Activated CD8-positive, alpha-beta memory T cell treated with anti-CD3 and anti-CD28 coated beads, Interleukin-2, amount 50 U/mL, for 24 hours (primary cell): ENCODE data around the gene EYS.
"Not testable (repeated sequence)": the region's sequence is repeated elsewhere in the genome, so short reads cannot be mapped to it uniquely, and the experiment has no call there.

ENCODE experiments used
- DNase-seq: peaks from one replicate; pipeline ENCODE4 v3.0.0-alpha.2; 2020; ENCODE audit errors: extremely low read depth

The EYS gene

DNA sequence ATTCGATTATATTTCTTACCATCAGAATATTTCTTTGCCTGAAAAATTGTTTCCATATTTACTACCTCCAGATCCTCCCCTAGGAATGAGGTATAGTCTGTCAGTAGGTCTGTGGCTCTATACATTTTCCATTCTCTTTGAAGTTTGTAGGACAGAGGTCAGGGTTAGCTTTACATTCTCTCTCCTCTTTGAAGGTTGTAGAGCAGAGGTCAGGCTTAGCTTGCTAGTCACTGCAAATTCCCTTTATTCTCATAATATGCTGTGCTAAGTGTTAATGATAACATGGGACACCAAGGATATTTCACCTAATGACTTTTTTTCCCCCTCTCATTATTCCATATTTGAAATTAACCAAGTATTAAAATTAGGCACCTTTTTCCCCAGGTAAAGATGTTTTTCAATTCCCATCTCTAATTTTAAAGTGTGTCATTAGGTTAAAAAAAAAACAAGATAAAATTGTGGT, 1660.2 kb downstream of the EYS start:
- no peak for DNase-seq

DNA sequence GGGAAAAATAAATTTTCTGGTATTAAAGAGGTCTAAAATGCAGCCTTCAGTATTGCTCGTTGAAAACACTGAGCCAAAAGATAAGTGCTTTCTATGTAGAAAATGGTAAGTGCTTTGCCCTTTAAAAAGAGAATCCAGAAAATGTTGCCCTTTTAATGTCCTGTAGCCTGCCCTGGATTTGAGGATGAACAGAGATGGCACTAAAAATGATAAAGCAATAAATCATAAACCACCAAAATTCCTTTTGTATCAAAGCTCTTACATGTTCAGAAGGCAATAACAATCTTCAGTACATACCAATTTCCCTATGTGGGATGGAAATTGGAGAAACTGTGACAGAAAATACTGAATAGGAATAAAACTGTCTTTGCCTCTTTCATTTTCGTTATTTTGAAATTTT, 1665.7 kb downstream of the EYS start:
- no peak for DNase-seq

GRCh38 chr6:64040113-64040512, 1666.9 kb downstream of the EYS start:
- DNase-seq, result no peak

DNA sequence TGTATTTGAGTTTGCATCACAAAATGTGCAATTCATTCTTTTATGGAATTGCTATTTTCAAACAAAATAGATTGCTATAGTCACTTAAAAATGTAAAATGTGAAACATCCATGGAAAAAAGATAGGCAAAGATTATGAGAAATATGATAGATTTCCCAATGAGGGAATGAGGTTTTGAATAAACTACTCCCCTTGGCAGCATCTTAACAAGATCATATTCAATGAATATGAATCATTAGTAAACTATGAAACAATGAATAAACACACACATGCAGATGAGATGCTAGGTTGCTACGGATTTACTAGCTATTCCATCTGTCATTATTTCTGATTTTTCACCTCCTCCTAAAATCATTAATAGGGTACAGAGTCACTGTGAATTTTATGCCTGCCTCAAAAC, 1669.6 kb downstream of the EYS start:
- no peak for DNase-seq

DNA sequence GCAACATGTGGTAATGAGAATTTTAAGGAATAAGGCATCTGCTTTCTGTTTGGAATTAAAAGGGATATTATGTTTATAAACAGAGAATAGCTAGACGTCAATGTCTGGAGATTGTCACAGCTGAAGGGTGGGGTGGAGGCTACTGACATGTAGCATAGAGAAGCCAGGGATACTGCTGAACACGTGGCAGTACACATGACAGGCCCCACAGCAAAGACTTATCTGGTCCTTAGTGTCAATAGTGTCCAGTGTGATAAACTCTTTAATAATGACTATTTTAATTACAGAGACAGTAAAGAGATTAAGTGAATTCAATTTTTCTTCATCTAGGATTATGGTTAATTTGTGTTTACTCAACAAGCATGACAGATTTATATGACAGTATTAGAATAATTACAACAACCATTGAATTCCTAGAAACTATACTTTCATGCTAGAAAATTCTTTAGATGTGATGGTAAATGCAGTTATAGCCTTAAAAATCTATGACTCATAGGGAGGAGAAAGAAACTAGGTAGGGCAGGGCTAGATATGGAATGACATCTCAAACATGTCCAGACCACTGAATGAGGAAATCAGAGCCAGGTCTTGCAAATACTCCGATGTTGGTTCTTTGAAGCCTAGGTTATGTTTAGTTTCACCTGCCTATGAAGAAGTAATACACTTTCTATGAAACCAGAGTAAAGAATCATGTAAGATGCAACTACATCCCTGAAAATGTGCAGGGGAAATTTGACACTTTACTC, 1671.9 kb downstream of the EYS start:
- DNase-seq, result no peak

GRCh38 chr6:64034291-64034690, 1672.7 kb downstream of the EYS start:
- no peak for DNase-seq

DNA sequence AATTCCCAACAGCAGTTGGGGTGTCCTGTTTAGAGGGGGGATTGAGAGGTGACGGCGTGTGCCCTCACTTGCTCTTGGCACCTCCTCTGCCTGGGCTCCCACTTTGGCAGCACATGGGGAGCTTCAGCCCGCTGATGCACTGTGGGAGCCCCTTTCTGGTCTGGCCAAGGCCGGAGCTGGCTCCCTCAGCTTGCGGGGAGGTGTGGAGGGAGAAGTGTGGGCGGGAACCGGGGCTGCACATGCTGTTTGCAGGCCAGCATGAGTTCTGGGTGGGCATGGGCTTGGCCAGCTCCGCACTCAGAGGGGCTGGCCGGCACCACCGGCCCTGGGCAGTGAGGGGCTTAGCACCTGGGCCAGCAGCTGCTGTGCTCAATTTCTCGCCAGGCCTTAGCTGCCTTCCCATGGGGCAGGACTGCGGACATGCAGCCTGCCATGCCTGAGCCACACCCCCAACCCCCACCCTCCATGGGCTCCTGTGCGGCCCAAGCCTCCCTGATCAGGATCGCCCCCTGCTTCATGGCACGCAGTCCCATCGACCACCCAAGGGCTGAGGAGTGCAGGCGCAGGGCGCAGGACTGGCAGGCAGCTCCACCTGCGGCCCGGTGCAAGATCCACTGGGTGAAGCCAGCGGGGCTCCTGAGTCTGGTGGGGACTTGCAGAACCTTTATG, 1675.9 kb downstream of the EYS start:
- DNase-seq, result not testable (repeated sequence)

GRCh38 chr6:64023693-64024092, 1683.3 kb downstream of the EYS start:
- DNase-seq, result no peak

DNA sequence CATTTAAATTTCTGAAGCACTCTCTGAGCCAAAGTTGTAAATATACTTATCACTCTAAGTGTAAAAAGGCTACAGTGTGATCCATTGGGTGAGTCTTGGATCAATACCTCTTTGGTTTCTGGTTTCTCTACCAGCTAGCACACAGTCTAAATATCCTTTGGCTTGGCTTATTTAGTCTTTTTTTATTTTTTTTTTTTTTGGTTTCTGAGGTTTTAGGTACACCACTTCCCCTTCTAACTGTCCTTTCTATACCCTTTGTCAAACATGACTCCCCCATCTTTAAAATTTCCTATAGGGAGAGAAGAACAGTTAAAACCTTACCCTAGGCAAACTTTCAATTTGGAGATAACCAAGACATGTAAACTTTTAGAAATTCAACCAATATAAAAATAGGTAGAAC, 1692.4 kb downstream of the EYS start:
- DNase-seq, result no peak

- no peak for DNase-seq
Measured at GRCh38 chr6:64013011-64013410, 1694.0 kb downstream of the EYS start.

- no peak for DNase-seq
Measured at GRCh38 chr6:64012351-64013001, 1694.5 kb downstream of the EYS start.

DNA sequence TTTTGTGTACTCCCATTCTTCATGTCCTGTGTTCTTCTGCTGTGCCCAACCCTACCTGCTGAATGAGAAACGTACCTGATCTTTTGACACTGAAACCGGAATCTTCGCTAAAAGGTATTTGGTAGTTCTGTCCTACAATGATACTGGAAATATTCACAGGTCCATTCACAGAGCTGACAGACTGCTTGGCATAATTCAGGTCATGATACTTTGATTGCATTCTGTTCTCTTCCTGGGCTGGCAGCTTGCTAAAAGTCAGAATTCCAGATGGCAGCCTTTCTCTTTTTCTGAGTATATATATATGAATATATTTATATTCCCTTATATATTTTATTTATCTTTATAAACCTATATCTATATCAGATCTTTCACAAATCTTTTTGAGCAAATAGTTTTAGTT, 1696.4 kb downstream of the EYS start:
- DNase-seq, result no peak

- no peak for DNase-seq
Measured at GRCh38 chr6:64010010-64010409, 1697.0 kb downstream of the EYS start.

- DNase-seq, result no peak
Measured at GRCh38 chr6:64006246-64006645, 1700.8 kb downstream of the EYS start.

DNA sequence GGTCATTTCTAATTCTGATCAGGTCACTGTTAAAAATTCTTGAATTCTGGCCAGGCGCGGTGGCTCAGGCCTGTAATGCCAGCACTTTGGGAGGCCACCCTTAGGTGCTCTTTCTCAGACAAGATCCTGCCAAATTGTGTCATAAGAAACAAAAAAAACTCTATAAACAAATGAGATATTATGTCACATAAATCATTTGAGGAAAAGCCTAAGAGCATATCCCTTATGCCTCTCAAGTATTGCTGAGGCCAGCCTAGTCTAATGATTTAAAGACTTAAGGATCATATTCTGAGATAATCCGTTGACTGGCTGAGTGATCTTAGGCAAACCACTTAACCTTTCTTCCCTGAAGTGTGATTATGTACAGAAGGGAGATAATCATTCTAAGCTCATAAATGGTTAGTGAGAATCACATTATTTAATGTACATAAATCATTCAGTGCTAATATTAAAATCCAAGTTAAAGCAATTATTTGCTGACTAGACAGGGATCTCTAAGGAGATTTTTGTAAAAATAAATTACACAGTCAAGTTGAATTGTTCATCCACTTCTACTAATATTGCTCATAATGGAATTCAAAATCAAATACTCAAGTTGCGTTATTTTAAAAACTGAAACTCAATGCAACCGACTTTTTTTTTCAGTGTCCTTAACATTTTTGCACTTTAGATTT, 1706.1 kb downstream of the EYS start:
- no peak for DNase-seq

- DNase-seq, result no peak
Measured at GRCh38 chr6:63999613-64000012, 1707.4 kb downstream of the EYS start.

GRCh38 chr6:63998991-63999390, 1708.0 kb downstream of the EYS start:
- DNase-seq, result no peak

DNA sequence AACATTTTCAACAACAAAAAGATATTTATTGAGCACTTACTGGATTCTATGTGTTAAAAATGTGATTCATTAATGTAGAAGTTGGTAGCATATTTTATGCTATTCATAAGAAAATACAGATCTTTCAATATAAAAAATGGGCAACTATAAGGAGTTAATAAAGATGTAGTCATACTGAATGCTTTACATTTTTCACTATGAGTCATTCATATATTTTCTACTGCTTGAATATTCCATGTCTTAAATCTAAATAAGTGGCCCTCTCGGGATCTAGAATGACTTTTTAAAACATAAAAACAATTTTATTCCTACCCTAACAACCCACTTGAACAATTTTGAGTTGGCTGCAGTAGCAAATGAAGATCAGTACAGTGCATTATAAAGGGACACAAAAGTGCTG, 1709.3 kb downstream of the EYS start:
- DNase-seq, result no peak

DNA sequence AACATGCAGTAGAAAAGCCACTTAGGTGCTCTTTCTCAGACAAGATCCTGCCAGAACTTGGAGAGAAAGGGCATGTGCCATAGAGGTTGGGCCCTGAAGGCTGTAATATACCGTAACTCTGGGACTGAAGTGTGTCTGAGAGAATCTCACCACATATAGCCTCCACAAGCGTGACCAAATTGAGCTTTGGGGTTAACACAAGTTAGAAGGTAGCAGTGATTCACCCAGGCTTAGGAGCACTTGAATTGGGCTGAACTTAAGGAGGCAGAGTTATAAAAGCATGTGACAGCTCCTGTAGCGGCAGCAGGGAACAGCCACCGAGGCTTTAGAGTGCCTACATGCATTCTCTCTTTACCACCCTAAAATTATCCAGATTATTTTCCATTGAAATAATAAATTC, 1709.8 kb downstream of the EYS start:
- DNase-seq, result no peak

DNA sequence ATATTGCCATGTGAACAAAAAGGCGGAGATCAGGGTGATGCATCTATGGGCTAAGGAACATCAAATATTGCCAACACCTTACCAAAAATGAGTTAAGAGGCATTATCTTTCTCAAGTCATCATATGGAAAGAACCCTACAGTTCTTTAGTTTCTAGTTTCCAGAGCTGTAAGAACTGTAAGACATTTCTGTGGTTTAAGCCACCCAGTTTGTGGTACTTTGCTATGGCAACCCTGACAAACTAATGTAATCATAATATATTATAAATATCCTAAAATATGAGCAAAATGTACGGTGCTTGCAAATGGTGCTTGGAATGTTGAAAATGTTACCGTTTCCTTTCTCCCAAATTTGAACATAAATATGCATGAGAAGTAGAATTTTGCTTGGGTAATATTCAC, 1721.8 kb downstream of the EYS start:
- DNase-seq, result no peak

DNA sequence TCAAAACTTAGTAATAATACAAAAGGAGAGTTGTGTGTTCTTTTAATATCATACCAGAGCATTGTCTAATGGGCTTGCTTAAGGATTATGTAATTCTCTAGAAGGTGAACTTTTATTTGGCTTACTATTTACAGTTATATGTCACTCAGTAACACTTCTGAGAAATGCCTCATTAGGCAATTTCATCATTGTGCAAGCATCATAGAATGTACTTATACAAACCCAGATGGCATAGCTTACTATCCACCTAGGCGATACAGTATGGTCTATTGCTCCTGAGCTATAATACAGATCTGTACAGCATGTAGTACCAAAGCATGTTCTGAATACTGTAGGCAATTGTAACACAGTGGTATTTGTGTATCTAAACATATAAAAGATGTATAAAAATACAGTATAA, 1731.3 kb downstream of the EYS start:
- no peak for DNase-seq

DNA sequence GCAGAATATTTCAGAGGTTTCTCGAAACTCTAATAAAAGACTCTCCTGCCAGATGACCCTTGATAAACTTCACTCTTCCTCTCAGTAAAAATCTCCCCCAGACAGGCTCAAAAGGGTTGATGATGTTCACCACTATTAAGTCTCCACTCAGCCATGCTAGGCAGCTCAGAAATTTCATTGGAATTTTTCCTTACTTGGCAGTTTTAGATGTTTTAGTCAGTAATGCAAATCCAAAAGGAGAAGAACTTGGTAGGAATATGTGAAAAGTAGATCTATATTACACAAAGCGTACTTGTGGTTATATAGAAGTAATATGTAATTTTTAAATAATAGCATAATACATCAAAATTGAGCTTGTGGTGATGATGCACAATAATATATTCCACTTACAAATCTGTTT, 1738.4 kb downstream of the EYS start:
- DNase-seq, result no peak

GRCh38 chr6:63964366-63964765, 1742.7 kb downstream of the EYS start:
- no peak for DNase-seq
